HEK293 (cell line): Measurements from ENCODE around the gene AGBL3.
A peak's percentile ranks its signal among the peaks of the same experiment; 100 is the strongest.

Source experiments
- CTCF ChIA-PET: fragments of 350-600 bp; formaldehyde crosslinking; extraction: SDS; loops from one replicate; lab custom pipeline; 2021; ENCODE audit warnings: antibody characterized with exemption; lab: Yijun Ruan, JAX
- POLR2A ChIA-PET: fragments of 300-600 bp; formaldehyde crosslinking; extraction: SDS; loops from one replicate; lab custom pipeline; 2020; ENCODE audit warnings: antibody characterized with exemption, inconsistent platforms; lab: Yijun Ruan, JAX
- H3K27ac ChIP-seq: fragments of 200-500 bp; sonication (Bioruptor generic); 2 replicates; pipeline ENCODE4 v1.5.1; 2014; ENCODE audit warnings: low read depth, low read length, control low read depth, inconsistent platforms; ENCODE audit errors: extremely low read depth
- H3K36me3 ChIP-seq, 2 experiments: fragments of 200-500 bp in 1 of 2; sonication (Bioruptor generic) in 1 of 2; 1 replicate in 1 of 2; 2 replicates in 1 of 2; pipeline ENCODE4 v1.5.1; 2014 to 2017; ENCODE audit warnings: inconsistent platforms in 2 of 2, low read length in 2 of 2; ENCODE audit not compliant: control insufficient read depth in 2 of 2, insufficient read depth in 1 of 2
- H3K4me1 ChIP-seq: fragments of 200-500 bp; sonication (Bioruptor generic); 2 replicates; pipeline ENCODE4 v1.5.1; 2014; ENCODE audit warnings: mild to moderate bottlenecking, low read length, inconsistent platforms; ENCODE audit not compliant: control insufficient read depth, insufficient read depth
- H3K4me3 ChIP-seq: 2 replicates; pipeline ENCODE4 v1.5.1; 2011; ENCODE audit warnings: low read depth, mild to moderate bottlenecking, control low read depth, low read length, moderate library complexity
- H3K9me3 ChIP-seq: fragments of 200-500 bp; sonication (Bioruptor generic); 2 replicates; pipeline ENCODE4 v1.5.1; 2014; ENCODE audit warnings: low read depth, low read length, inconsistent platforms; ENCODE audit not compliant: control insufficient read depth, insufficient read depth
- HOXC10 ChIP-seq: sonication (generic); formaldehyde crosslinking; IDR thresholded peaks from 2 replicates; pipeline ENCODE4 v1.8.1; 2023; ENCODE audit warnings: mild to moderate bottlenecking, missing genetic modification reagents
- OSR2 ChIP-seq: fragments of 450-650 bp; formaldehyde crosslinking; IDR thresholded peaks from 2 replicates; pipeline ENCODE4 v1.5.1; 2016; ENCODE audit warnings: missing biosample characterization, missing genetic modification characterization
- SETDB1 ChIP-seq: IDR thresholded peaks from one replicate; pipeline ENCODE4 v1.6.1; 2017; ENCODE audit warnings: mild to moderate bottlenecking, low read length, moderate library complexity, mixed read lengths; ENCODE audit not compliant: insufficient read length
- ZBTB21 ChIP-seq: fragments of 450-650 bp; formaldehyde crosslinking; IDR thresholded peaks from 2 replicates; pipeline ENCODE4 v1.5.1; 2017; ENCODE audit warnings: missing biosample characterization, missing genetic modification characterization
- ZNF10 ChIP-seq: fragments of 450-650 bp; formaldehyde crosslinking; IDR thresholded peaks from 2 replicates; pipeline ENCODE4 v1.5.1; 2017; ENCODE audit warnings: missing biosample characterization, missing genetic modification characterization
- ZNF138 ChIP-seq: fragments of 450-650 bp; formaldehyde crosslinking; IDR thresholded peaks from 2 replicates; pipeline ENCODE4 v1.5.1; 2016; ENCODE audit warnings: missing biosample characterization, missing genetic modification characterization, borderline replicate concordance
- ZNF184 ChIP-seq: fragments of 450-650 bp; IDR thresholded peaks from 2 replicates; pipeline ENCODE4 v1.5.1; 2018; ENCODE audit warnings: missing biosample characterization, mild to moderate bottlenecking, missing genetic modification characterization
- ZNF202 ChIP-seq: fragments of 450-650 bp; formaldehyde crosslinking; IDR thresholded peaks from 2 replicates; pipeline ENCODE4 v1.5.1; 2016; ENCODE audit warnings: missing biosample characterization, missing genetic modification characterization, borderline replicate concordance
- ZNF404 ChIP-seq: fragments of 450-650 bp; formaldehyde crosslinking; IDR thresholded peaks from 2 replicates; pipeline ENCODE4 v1.5.1; 2017; ENCODE audit warnings: missing biosample characterization, missing genetic modification characterization
- ZNF501 ChIP-seq: fragments of 450-650 bp; formaldehyde crosslinking; IDR thresholded peaks from 2 replicates; pipeline ENCODE4 v1.5.1; 2016; ENCODE audit warnings: missing biosample characterization, missing genetic modification characterization
- ZNF510 ChIP-seq: fragments of 450-650 bp; formaldehyde crosslinking; IDR thresholded peaks from 2 replicates; pipeline ENCODE4 v1.5.1; 2018; ENCODE audit warnings: mild to moderate bottlenecking, missing genetic modification characterization, missing biosample characterization; ENCODE audit not compliant: insufficient replicate concordance
- ZNF521 ChIP-seq: fragments of 450-650 bp; formaldehyde crosslinking; IDR thresholded peaks from 2 replicates; pipeline ENCODE4 v1.5.1; 2017; ENCODE audit warnings: missing biosample characterization, mild to moderate bottlenecking, missing genetic modification characterization
- ZNF529 ChIP-seq: fragments of 450-650 bp; formaldehyde crosslinking; IDR thresholded peaks from 2 replicates; pipeline ENCODE4 v1.5.1; 2017; ENCODE audit warnings: missing genetic modification characterization, missing biosample characterization; ENCODE audit not compliant: insufficient replicate concordance
- ZNF548 ChIP-seq: fragments of 450-650 bp; formaldehyde crosslinking; IDR thresholded peaks from 2 replicates; pipeline ENCODE4 v1.5.1; 2016; ENCODE audit warnings: missing biosample characterization, missing genetic modification characterization
- ZNF571 ChIP-seq: fragments of 450-650 bp; formaldehyde crosslinking; IDR thresholded peaks from 2 replicates; pipeline ENCODE4 v1.5.0; 2017; ENCODE audit warnings: missing biosample characterization, missing genetic modification characterization
- ZNF600 ChIP-seq: fragments of 450-650 bp; formaldehyde crosslinking; IDR thresholded peaks from 2 replicates; pipeline ENCODE4 v1.5.1; 2016; ENCODE audit warnings: missing biosample characterization, missing genetic modification characterization
- ZNF624 ChIP-seq: fragments of 450-650 bp; formaldehyde crosslinking; IDR thresholded peaks from 2 replicates; pipeline ENCODE4 v1.5.1; 2017; ENCODE audit warnings: missing biosample characterization, missing genetic modification characterization
- ZNF626 ChIP-seq: fragments of 450-650 bp; sonication (Bioruptor Pico); formaldehyde crosslinking; IDR thresholded peaks from 2 replicates; pipeline ENCODE4 v1.5.1; 2018; ENCODE audit warnings: missing biosample characterization, missing genetic modification characterization, inconsistent platforms
- ZNF664 ChIP-seq: fragments of 450-650 bp; formaldehyde crosslinking; IDR thresholded peaks from 2 replicates; pipeline ENCODE4 v1.5.1; 2016; ENCODE audit warnings: missing biosample characterization, missing genetic modification characterization
- ZNF701 ChIP-seq: fragments of 450-650 bp; formaldehyde crosslinking; IDR thresholded peaks from 2 replicates; pipeline ENCODE4 v1.5.1; 2016; ENCODE audit warnings: missing biosample characterization, missing genetic modification characterization
- ZNF777 ChIP-seq: fragments of 450-650 bp; formaldehyde crosslinking; IDR thresholded peaks from 2 replicates; pipeline ENCODE4 v1.5.1; 2017; ENCODE audit warnings: missing biosample characterization, missing genetic modification characterization, borderline replicate concordance
- ZXDB ChIP-seq: fragments of 450-650 bp; formaldehyde crosslinking; IDR thresholded peaks from 2 replicates; pipeline ENCODE4 v1.5.1; 2016; ENCODE audit warnings: missing biosample characterization, missing genetic modification characterization
- TF ChIP-seq, protein P1 (sequence below): fragments of 450-650 bp; formaldehyde crosslinking; IDR thresholded peaks from 2 replicates; pipeline ENCODE4 v1.5.1; 2016; ENCODE audit warnings: missing biosample characterization, missing genetic modification characterization, low read depth
- TF ChIP-seq, protein P2 (sequence below): fragments of 450-650 bp; formaldehyde crosslinking; IDR thresholded peaks from 2 replicates; pipeline ENCODE4 v1.5.1; 2016; ENCODE audit warnings: missing biosample characterization, missing genetic modification characterization, borderline replicate concordance
- TF ChIP-seq, protein P3 (sequence below): fragments of 450-650 bp; formaldehyde crosslinking; IDR thresholded peaks from 2 replicates; pipeline ENCODE4 v1.5.1; 2016; ENCODE audit warnings: missing biosample characterization, missing genetic modification characterization
- TF ChIP-seq, protein P4 (sequence below): IDR thresholded peaks from 2 replicates; pipeline ENCODE4 v1.6.1; 2011; ENCODE audit warnings: mild to moderate bottlenecking, low read depth, low read length, borderline replicate concordance
- TF ChIP-seq, protein P5 (sequence below): fragments of 450-650 bp; formaldehyde crosslinking; IDR thresholded peaks from 2 replicates; pipeline ENCODE4 v1.5.1; 2016; ENCODE audit warnings: missing biosample characterization, missing genetic modification characterization

Gene AGBL3

DNA sequence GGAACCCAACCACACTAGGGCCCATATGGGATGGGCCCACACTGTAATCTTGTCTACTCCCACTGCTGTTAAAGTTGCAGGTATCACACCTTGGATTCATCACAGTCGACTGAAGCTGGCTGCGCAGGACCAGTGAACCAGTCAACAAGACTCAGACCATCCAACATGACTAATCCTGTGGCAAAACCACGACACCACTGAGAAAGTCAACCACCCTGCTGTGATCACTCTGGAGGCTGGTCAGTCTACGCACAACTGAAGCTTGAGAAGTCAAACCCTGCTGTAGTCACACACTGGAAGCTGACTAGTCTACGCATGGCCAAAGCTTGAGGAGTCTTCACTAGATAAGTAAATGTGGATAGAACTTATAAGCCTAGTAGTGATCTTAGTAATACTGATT is 193.8 kb downstream of the AGBL3 start:
- Histone ChIP-seq H3K4me1 (no peaks in the 10 kb centered on the region), H3K27ac (no peak overlapping the region), H3K9me3 (no peaks in the 10 kb centered on the region), H3K36me3 (peaks cover 0 to 22% of the 10 kb centered on the region in 2 experiments; a peak in 1 of 3 replicates), H3K4me3 (no peak overlapping the region)
- TF ChIP-seq ZXDB (tag by site-specific recombination) (no peak), ZNF184 (no peak), ZNF548 (no peak), ZNF626 (no peak), ZNF138 (tag by site-specific recombination) (no peak), ZNF521 (tag by site-specific recombination) (no peak), ZNF777 (tag by site-specific recombination) (no peak), ZBTB21 (tag by site-specific recombination) (no peak), ZNF529 (tag by site-specific recombination) (no peak), ZNF571 (tag by site-specific recombination) (no peak), ZNF10 (tag by site-specific recombination) (no peak), ZNF202 (tag by site-specific recombination) (no peak), ZNF501 (tag by site-specific recombination) (no peak), OSR2 (no peak)
- TF ChIP-seq, protein P1, sequence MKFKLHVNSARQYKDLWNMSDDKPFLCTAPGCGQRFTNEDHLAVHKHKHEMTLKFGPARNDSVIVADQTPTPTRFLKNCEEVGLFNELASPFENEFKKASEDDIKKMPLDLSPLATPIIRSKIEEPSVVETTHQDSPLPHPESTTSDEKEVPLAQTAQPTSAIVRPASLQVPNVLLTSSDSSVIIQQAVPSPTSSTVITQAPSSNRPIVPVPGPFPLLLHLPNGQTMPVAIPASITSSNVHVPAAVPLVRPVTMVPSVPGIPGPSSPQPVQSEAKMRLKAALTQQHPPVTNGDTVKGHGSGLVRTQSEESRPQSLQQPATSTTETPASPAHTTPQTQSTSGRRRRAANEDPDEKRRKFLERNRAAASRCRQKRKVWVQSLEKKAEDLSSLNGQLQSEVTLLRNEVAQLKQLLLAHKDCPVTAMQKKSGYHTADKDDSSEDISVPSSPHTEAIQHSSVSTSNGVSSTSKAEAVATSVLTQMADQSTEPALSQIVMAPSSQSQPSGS (tag by site-specific recombination), result no peak
- CTCF ChIA-PET, result no interaction called here
- POLR2A ChIA-PET, result no interaction called here

DNA sequence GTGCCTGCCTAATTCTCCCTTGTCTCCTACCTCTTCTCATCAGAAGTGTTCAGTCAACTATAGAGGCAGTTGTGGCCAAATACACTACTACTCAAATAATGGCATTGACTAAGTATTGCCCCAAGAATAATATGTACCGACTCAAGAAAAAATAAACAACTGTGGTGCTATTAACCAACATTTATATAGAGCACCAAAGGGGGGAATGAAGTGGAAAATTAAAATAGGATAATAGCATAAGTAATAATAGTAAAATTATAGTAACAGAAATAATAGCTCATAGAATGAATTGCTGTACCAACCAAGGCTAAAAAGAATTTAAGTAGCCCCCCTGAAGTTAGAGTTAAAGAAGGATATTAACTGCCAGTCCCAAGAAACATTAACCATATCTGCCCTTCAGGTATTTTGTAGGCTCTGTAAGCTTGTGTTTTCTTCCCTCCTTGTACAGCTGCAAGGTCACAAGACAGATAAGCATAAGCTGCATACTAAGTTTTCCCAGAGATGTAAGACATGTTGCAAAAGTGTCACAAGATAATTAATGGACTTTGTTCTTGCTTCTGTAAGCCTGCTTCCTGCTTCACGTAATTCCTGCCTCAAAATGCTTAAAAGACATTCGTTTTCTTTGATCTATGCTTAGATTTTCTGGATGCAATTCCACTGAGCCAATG is 195.1 kb downstream of the AGBL3 start:
- TF ChIP-seq ZNF664 (tag by site-specific recombination) (no peak), HOXC10 (CRISPR knock-in tag) (no peak), SETDB1 (peak; percentile 91), ZNF404 (tag by site-specific recombination) (no peak), ZNF701 (tag by site-specific recombination) (peak; percentile 98), ZNF600 (tag by site-specific recombination) (no peak), ZNF624 (tag by site-specific recombination) (no peak), ZNF510 (tag by site-specific recombination) (no peak)
- TF ChIP-seq, protein P2, sequence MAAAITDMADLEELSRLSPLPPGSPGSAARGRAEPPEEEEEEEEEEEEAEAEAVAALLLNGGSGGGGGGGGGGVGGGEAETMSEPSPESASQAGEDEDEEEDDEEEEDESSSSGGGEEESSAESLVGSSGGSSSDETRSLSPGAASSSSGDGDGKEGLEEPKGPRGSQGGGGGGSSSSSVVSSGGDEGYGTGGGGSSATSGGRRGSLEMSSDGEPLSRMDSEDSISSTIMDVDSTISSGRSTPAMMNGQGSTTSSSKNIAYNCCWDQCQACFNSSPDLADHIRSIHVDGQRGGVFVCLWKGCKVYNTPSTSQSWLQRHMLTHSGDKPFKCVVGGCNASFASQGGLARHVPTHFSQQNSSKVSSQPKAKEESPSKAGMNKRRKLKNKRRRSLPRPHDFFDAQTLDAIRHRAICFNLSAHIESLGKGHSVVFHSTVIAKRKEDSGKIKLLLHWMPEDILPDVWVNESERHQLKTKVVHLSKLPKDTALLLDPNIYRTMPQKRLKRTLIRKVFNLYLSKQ (tag by site-specific recombination), result no peak
- TF ChIP-seq, protein P3, sequence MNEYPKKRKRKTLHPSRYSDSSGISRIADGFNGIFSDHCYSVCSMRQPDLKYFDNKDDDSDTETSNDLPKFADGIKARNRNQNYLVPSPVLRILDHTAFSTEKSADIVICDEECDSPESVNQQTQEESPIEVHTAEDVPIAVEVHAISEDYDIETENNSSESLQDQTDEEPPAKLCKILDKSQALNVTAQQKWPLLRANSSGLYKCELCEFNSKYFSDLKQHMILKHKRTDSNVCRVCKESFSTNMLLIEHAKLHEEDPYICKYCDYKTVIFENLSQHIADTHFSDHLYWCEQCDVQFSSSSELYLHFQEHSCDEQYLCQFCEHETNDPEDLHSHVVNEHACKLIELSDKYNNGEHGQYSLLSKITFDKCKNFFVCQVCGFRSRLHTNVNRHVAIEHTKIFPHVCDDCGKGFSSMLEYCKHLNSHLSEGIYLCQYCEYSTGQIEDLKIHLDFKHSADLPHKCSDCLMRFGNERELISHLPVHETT (tag by site-specific recombination), result no peak
- TF ChIP-seq, protein P4, sequence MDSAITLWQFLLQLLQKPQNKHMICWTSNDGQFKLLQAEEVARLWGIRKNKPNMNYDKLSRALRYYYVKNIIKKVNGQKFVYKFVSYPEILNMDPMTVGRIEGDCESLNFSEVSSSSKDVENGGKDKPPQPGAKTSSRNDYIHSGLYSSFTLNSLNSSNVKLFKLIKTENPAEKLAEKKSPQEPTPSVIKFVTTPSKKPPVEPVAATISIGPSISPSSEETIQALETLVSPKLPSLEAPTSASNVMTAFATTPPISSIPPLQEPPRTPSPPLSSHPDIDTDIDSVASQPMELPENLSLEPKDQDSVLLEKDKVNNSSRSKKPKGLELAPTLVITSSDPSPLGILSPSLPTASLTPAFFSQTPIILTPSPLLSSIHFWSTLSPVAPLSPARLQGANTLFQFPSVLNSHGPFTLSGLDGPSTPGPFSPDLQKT, result no peak
- TF ChIP-seq, protein P5, sequence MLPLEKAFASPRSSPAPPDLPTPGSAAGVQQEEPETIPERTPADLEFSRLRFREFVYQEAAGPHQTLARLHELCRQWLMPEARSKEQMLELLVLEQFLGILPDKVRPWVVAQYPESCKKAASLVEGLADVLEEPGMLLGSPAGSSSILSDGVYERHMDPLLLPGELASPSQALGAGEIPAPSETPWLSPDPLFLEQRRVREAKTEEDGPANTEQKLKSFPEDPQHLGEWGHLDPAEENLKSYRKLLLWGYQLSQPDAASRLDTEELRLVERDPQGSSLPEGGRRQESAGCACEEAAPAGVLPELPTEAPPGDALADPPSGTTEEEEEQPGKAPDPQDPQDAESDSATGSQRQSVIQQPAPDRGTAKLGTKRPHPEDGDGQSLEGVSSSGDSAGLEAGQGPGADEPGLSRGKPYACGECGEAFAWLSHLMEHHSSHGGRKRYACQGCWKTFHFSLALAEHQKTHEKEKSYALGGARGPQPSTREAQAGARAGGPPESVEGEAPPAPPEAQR, result no peak
- Histone ChIP-seq H3K36me3 (peaks cover 0 to 35% of the 10 kb centered on the region in 2 experiments; a peak in 1 of 3 replicates), H3K4me3 (no peak overlapping the region), H3K27ac (no peak overlapping the region), H3K9me3 (no peaks in the 10 kb centered on the region), H3K4me1 (no peaks in the 10 kb centered on the region)
- POLR2A ChIA-PET, result no interaction called here
- CTCF ChIA-PET, result interaction anchor here (0.6 kb wide), 1 partner anchor 578 kb away, joined by 3 read pairs; no protein-coding TSS in a partner anchor
